ENCODE measurements around the gene SUMO4.

- TF ChIP-seq, protein P1, sequence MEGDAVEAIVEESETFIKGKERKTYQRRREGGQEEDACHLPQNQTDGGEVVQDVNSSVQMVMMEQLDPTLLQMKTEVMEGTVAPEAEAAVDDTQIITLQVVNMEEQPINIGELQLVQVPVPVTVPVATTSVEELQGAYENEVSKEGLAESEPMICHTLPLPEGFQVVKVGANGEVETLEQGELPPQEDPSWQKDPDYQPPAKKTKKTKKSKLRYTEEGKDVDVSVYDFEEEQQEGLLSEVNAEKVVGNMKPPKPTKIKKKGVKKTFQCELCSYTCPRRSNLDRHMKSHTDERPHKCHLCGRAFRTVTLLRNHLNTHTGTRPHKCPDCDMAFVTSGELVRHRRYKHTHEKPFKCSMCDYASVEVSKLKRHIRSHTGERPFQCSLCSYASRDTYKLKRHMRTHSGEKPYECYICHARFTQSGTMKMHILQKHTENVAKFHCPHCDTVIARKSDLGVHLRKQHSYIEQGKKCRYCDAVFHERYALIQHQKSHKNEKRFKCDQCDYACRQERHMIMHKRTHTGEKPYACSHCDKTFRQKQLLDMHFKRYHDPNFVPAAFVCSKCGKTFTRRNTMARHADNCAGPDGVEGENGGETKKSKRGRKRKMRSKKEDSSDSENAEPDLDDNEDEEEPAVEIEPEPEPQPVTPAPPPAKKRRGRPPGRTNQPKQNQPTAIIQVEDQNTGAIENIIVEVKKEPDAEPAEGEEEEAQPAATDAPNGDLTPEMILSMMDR (IDR thresholded peaks at IDR 0.05) = no peak
- no peak for TF ChIP-seq EP300 (IDR thresholded peaks at IDR 0.05)
- no peak for TF ChIP-seq POLR2A (IDR thresholded peaks at IDR 0.05)
- no peak for TF ChIP-seq POLR2AphosphoS5 (IDR thresholded peaks at IDR 0.05)
Measured at GRCh38 chr6:149397384-149397783, 2.7 kb upstream of the SUMO4 start.
